Activated B cell treated with CpG ODN at 0.5 μM for 24 hours (primary cell): ENCODE data around the gene SRCIN1. TPM values are rescaled to one million over a fixed set of nuclear protein-coding genes. Genes with fewer than 3 reads are reported as not detected.

Experiments used
- ATAC-seq: fragments of 200-7000 bp; cut with Tn5 transposase; one replicate; pipeline ENCODE4 v1.10.0; 2021; ENCODE audit warnings: low read depth, mild to moderate bottlenecking, moderate library complexity
- CTCF ChIA-PET: fragments of 350-600 bp; sonication (Branson Sonifier 250); formaldehyde crosslinking; loops from one replicate; lab custom pipeline; 2021; ENCODE audit warnings: antibody characterized with exemption; lab: Charles Lee
- POLR2A ChIA-PET: fragments of 350-600 bp; sonication (Branson Sonifier 250); formaldehyde crosslinking; loops from one replicate; lab custom pipeline; 2021; ENCODE audit warnings: antibody characterized with exemption; lab: Charles Lee
- DNase-seq: peaks from one replicate; pipeline ENCODE4 v3.0.0; 2022
- H3K27ac Mint-ChIP-seq: one replicate; pipeline ENCODE4 v1.8.0; 2020; ENCODE audit warnings: mixed read lengths
- H3K27me3 Mint-ChIP-seq: one replicate; pipeline ENCODE4 v1.8.0; 2021; ENCODE audit warnings: mixed read lengths
- H3K36me3 Mint-ChIP-seq: one replicate; pipeline ENCODE4 v1.8.0; 2021; ENCODE audit warnings: low read depth, mixed read lengths
- H3K4me1 Mint-ChIP-seq: one replicate; pipeline ENCODE4 v1.8.0; 2021; ENCODE audit warnings: mixed read lengths
- H3K4me3 Mint-ChIP-seq: one replicate; pipeline ENCODE4 v1.8.0; 2020; ENCODE audit warnings: mild to moderate bottlenecking, mixed read lengths
- H3K9me3 Mint-ChIP-seq: one replicate; pipeline ENCODE4 v1.8.0; 2020; ENCODE audit warnings: mixed read lengths
- CTCF ChIP-seq: fragments of 200-600 bp; IDR thresholded peaks from one replicate; pipeline ENCODE4 v1.8.0; 2022; ENCODE audit warnings: antibody characterized with exemption, mild to moderate bottlenecking
- intact Hi-C: fragments of 100-400 bp; cut with micrococcal nuclease; formaldehyde crosslinking; loops from one replicate; pipeline ENCODE4 v1.15.1; 2024
- total RNA-seq: library from RNA; stranded (reverse); gene quantifications from 2 replicates; pipeline ENCODE4 v1.2.3, GENCODE V29; 2022

Gene SRCIN1
- total RNA-seq, 1 donor from 2014 or later, result 0.35 TPM

GRCh38 chr17:38565853-38566665 lies 39.7 kb downstream of the SRCIN1 start:
- intact Hi-C loops, result no loop called here
- POLR2A ChIA-PET, result no interaction called here
- Mint-ChIP-seq H3K9me3 (no peaks in the 10 kb centered on the region), H3K27ac (no peak overlapping the region), H3K36me3 (no peaks in the 10 kb centered on the region), H3K4me1 (peaks cover 7% of the 10 kb centered on the region), H3K4me3 (no peak overlapping the region), H3K27me3 (peaks cover 68% of the 10 kb centered on the region)
- DNase-seq (no peak), ATAC-seq (no peak)
- TF ChIP-seq CTCF, result no peak
- CTCF ChIA-PET, result no interaction called here

DNA sequence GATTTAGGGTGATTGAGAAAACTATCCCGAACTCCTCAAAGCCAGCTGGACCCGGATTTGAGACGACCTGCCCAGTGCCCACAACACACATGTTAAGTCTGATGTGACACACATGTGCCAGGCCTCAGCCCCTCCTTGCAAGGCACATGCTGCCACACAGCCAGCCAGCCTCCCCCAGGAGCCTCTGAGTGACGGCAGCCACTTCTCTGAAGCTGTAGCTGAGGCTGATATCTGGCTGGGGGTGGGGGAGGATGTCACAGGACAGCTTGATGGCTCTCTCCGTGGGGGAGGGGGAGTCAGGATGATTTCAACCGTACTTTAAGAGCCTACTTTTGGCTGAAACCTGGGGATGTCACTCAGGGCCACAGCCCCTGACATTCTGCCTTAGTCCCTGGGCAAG lies 40.9 kb downstream of the SRCIN1 start:
- no peak overlapping the region for H3K4me3 Mint-ChIP-seq
- CTCF ChIA-PET, result interaction anchor here (0.6 kb wide), 1 partner anchor 170 kb away, joined by 3 read pairs; no protein-coding TSS in a partner anchor
- peaks cover 17% of the 10 kb centered on the region for H3K4me1 Mint-ChIP-seq
- no peak for TF ChIP-seq CTCF
- no peak overlapping the region for H3K27ac Mint-ChIP-seq
- H3K9me3 Mint-ChIP-seq, result no peaks in the 10 kb centered on the region
- ATAC-seq (no peak), DNase-seq (no peak)
- H3K27me3 Mint-ChIP-seq, result peaks cover 64% of the 10 kb centered on the region
- no peaks in the 10 kb centered on the region for H3K36me3 Mint-ChIP-seq
- POLR2A ChIA-PET, result interaction anchor here (0.6 kb wide), 1 partner anchor 17 kb away, joined by 3 read pairs; no protein-coding TSS in a partner anchor
- intact Hi-C loops, result no loop called here

DNA sequence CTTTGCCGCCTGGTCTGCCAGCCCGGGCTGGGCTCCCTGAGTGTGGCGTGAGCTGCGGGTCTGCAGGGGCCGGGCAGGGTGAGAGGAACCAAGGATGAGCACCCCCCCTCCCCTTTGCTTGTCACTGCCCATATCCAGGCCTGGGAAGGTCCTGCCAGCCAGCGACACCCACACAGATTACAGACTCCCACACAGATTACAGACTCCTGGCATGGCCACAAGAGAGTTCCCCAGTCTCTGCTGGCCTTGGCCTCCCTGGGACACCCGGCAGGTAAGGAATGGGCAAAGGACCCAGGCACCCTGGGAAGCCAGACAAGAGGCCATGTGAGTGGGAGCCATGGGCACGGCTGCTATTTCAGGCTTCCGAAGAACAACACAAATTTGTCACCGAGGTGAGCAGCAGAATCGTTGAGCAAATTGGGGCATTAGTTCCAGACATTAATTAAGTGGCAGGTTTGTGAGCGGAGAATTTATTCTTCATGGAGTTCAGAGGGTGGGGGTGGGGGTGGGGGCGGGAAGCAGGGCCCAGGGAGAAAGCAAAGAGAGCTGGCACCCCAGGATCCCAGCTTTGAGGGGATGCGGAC lies 41.4 kb downstream of the SRCIN1 start:
- Mint-ChIP-seq H3K27ac (no peak overlapping the region), H3K9me3 (no peaks in the 10 kb centered on the region), H3K27me3 (peaks cover 60% of the 10 kb centered on the region), H3K4me3 (no peak overlapping the region), H3K4me1 (peaks cover 20% of the 10 kb centered on the region), H3K36me3 (no peaks in the 10 kb centered on the region)
- intact Hi-C loops, result no loop called here
- CTCF ChIA-PET, result no interaction called here
- no peak for DNase-seq
- ATAC-seq, result no peak
- TF ChIP-seq CTCF, result no peak
- POLR2A ChIA-PET, result no interaction called here

DNA sequence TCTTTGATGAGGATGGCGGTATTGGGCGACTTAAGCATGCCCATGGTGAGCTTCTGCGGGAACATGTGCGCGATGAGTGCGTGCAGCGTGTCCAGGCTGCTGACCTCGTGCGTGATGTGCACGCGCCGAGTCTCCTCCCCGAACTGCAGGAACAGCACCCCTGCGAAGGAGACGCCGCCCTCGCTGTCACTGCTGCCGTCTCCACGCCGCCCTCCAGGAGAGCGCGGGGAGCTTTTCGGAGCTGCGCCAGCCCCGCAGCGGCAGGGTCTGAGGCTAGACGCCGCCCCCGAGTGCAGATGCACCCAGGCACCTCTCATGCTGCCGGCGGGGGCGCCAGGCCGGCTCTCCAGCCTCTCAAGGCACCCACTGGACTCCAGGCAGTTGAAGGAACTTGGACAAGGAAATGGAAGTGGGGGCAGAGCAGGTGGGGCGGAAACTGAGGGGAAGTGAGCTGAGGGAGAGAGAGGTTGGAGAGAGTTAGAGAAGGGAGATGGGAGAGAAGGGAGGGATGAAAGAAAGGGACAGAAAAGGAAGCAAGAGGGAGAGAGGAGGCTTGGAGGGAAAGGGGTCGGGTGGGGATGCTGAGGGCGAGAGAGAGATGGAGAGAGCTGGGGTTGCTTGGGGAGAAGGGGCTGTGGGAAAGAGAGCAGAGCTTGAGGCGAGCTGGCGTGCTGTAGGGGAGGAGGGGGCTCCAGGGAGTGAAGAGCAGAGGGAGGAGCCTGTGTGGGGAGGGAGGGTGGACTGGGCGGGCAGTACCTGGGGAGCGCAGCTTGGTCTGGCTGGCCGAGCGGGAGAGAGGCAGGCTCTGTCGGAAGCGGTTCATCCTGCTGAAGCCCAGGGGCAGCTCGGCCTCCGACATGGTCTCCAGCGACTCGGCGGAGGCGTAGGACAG lies 42.1 kb downstream of the SRCIN1 start:
- Mint-ChIP-seq H3K4me3 (no peak overlapping the region), H3K27me3 (peaks cover 56% of the 10 kb centered on the region), H3K9me3 (no peaks in the 10 kb centered on the region), H3K36me3 (no peaks in the 10 kb centered on the region), H3K27ac (no peak overlapping the region), H3K4me1 (peaks cover 28% of the 10 kb centered on the region)
- TF ChIP-seq CTCF, result no peak
- ATAC-seq (no peak), DNase-seq (no peak)
- intact Hi-C loops, result no loop called here
- ChIA-PET POLR2A (no interaction called here), CTCF (no interaction called here)
